Endodermal cell (in vitro differentiated cells): ENCODE data around the gene ZNF629. TPM values are rescaled to one million over a fixed set of nuclear protein-coding genes. Genes with fewer than 3 reads are reported as not detected.

ENCODE experiments used
- DNase-seq: peaks from one replicate; pipeline ENCODE4 v3.0.0-alpha.2; 2017
- H3K27ac ChIP-seq: 2 replicates; pipeline ENCODE4 v1.5.1; 2013; ENCODE audit warnings: mild to moderate bottlenecking, low read depth, low read length, moderate library complexity
- H3K27me3 ChIP-seq: 2 replicates; pipeline ENCODE4 v1.6.1; 2013; ENCODE audit warnings: mild to moderate bottlenecking, low read length, moderate library complexity; ENCODE audit not compliant: insufficient read depth, control insufficient read depth, poor library complexity, severe bottlenecking
- H3K36me3 ChIP-seq: 2 replicates; pipeline ENCODE4 v1.7.0; 2013; ENCODE audit warnings: mild to moderate bottlenecking, low read length, moderate library complexity; ENCODE audit not compliant: control insufficient read depth, insufficient read depth
- H3K4me1 ChIP-seq: one replicate; pipeline ENCODE4 v1.7.0; 2013; ENCODE audit warnings: low read length; ENCODE audit not compliant: control insufficient read depth, insufficient read depth
- H3K4me3 ChIP-seq: 2 replicates; pipeline ENCODE4 v1.5.1; 2013; ENCODE audit warnings: mild to moderate bottlenecking, low read length, moderate library complexity
- H3K9ac ChIP-seq: 2 replicates; pipeline ENCODE4 v1.6.1; 2013; ENCODE audit warnings: mild to moderate bottlenecking, low read length, moderate library complexity; ENCODE audit not compliant: poor library complexity, severe bottlenecking; ENCODE audit errors: extremely low read depth
- H3K9me3 ChIP-seq: 2 replicates; pipeline ENCODE4 v1.6.1; 2013; ENCODE audit warnings: mild to moderate bottlenecking, low read length, moderate library complexity; ENCODE audit not compliant: control insufficient read depth
- H3K27ac Mint-ChIP-seq: 2 replicates; pipeline ENCODE4 v1.8.0; 2020; ENCODE audit warnings: mixed read lengths
- H3K27me3 Mint-ChIP-seq: 2 replicates; pipeline ENCODE4 v1.8.0; 2021; ENCODE audit warnings: mild to moderate bottlenecking, mixed read lengths; ENCODE audit not compliant: insufficient read depth
- H3K36me3 Mint-ChIP-seq: 2 replicates; pipeline ENCODE4 v1.8.0; 2020; ENCODE audit warnings: low read depth, mixed read lengths
- H3K4me1 Mint-ChIP-seq: 2 replicates; pipeline ENCODE4 v1.8.0; 2020; ENCODE audit warnings: mixed read lengths
- H3K4me3 Mint-ChIP-seq: 2 replicates; pipeline ENCODE4 v1.8.0; 2020; ENCODE audit warnings: mild to moderate bottlenecking, moderate library complexity, mixed read lengths
- H3K9me3 Mint-ChIP-seq: 2 replicates; pipeline ENCODE4 v1.8.0; 2020; ENCODE audit warnings: mild to moderate bottlenecking, mixed read lengths
- CTCF ChIP-seq: fragments of 200-600 bp; sonication (generic); conservative IDR thresholded peaks from 2 replicates; pipeline ENCODE4 v1.5.0; 2021; ENCODE audit warnings: antibody characterized with exemption, mild to moderate bottlenecking
- WGBS, 2 experiments: methylation state at CpG; one replicate each; pipeline versions ENCODE4 v1.1.5 to v1.1.7; 2013; ENCODE audit warnings: missing lambda C conversion rate in 2 of 2, mixed read lengths in 1 of 2; ENCODE audit not compliant: insufficient coverage in 1 of 2, insufficient read length in 1 of 2; 5-methylcytosine and 5-hydroxymethylcytosine counted together
- total RNA-seq, 2 donors: library from RNA; stranded (reverse); fragmentation: NEBNext Ultra II Directional in 1 of 2; extraction: Animal tissue kit (Norgen Biotek cat#: 25700) in 1 of 2; gene quantifications; 2 replicates in 1 of 2; 3 replicates in 1 of 2; pipeline ENCODE4 v1.2.1, GENCODE V29; 2021

The ZNF629 gene
- total RNA-seq, 2 donors from 2014 or later: 31.8 to 33.3 TPM

GRCh38 chr16:30746638-30747175, 40.3 kb downstream of the ZNF629 start:
- peaks cover 51% of the 10 kb centered on the region for H3K36me3 ChIP-seq
- Mint-ChIP-seq H3K27ac (no peak overlapping the region), H3K9me3 (no peaks in the 10 kb centered on the region), H3K4me1 (peaks cover 5% of the 10 kb centered on the region), H3K36me3 (peaks cover 47% of the 10 kb centered on the region), H3K4me3 (no peak overlapping the region), H3K27me3 (no peaks in the 10 kb centered on the region)
- no peak for TF ChIP-seq CTCF
- no peaks in the 10 kb centered on the region for H3K4me1 ChIP-seq
- H3K9me3 ChIP-seq: no peaks in the 10 kb centered on the region
- H3K9ac ChIP-seq: no peak overlapping the region
- 96 to 98% methylated on average over 8 to 9 of the region's 9 CpGs for WGBS, 2 experiments
- no peaks in the 10 kb centered on the region for H3K27me3 ChIP-seq
- H3K4me3 ChIP-seq: no peak overlapping the region
- no peak overlapping the region for H3K27ac ChIP-seq
- no peak for DNase-seq

GRCh38 chr16:30745082-30745481, 41.9 kb downstream of the ZNF629 start:
- TF ChIP-seq CTCF: no peak
- no peaks in the 10 kb centered on the region for H3K27me3 Mint-ChIP-seq
- peaks cover 36% of the 10 kb centered on the region for H3K36me3 Mint-ChIP-seq
- no peak for DNase-seq
- peaks cover 13% of the 10 kb centered on the region for H3K4me1 Mint-ChIP-seq
- no peak overlapping the region for H3K27ac Mint-ChIP-seq
- no peak overlapping the region for H3K4me3 Mint-ChIP-seq
- Histone ChIP-seq H3K27me3 (no peaks in the 10 kb centered on the region), H3K4me1 (no peaks in the 10 kb centered on the region), H3K27ac (no peak overlapping the region), H3K36me3 (peaks cover 50% of the 10 kb centered on the region), H3K4me3 (no peak overlapping the region), H3K9me3 (no peaks in the 10 kb centered on the region), H3K9ac (no peak overlapping the region)
- no peaks in the 10 kb centered on the region for H3K9me3 Mint-ChIP-seq
- 93 to 100% methylated on average over 1 to 2 of the region's 2 CpGs for WGBS, 2 experiments

GRCh38 chr16:30744183-30744582, 42.8 kb downstream of the ZNF629 start:
- TF ChIP-seq CTCF: no peak
- WGBS, 2 experiments: 98 to 100% methylated on average over 1 to 2 of the region's 2 CpGs
- H3K9ac ChIP-seq: no peak overlapping the region
- H3K4me1 ChIP-seq: no peaks in the 10 kb centered on the region
- Mint-ChIP-seq H3K9me3 (no peaks in the 10 kb centered on the region), H3K36me3 (peaks cover 32% of the 10 kb centered on the region), H3K27ac (no peak overlapping the region), H3K4me3 (no peak overlapping the region), H3K4me1 (peaks cover 10% of the 10 kb centered on the region), H3K27me3 (no peaks in the 10 kb centered on the region)
- DNase-seq: no peak
- H3K27me3 ChIP-seq: no peaks in the 10 kb centered on the region
- H3K4me3 ChIP-seq: no peak overlapping the region
- H3K9me3 ChIP-seq: no peaks in the 10 kb centered on the region
- H3K36me3 ChIP-seq: peaks cover 45% of the 10 kb centered on the region
- no peak overlapping the region for H3K27ac ChIP-seq
